Measurements from ENCODE around the gene GRM4.

- no peak for TF ChIP-seq EZH2 (IDR thresholded peaks at IDR 0.05)
- no peak for TF ChIP-seq POLR2AphosphoS5 (IDR thresholded peaks at IDR 0.05; ENCODE audit: borderline replicate concordance, low read depth, low read length)
These were observed 55.0 kb downstream of the GRM4 start for GRCh38 chr6:34090935-34091334.

All from SK-N-MC (cell line).